Kidney capillary endothelial cell (primary cell): Measurements from ENCODE around the gene MORN3.
"Not testable (repeated sequence)": the region's sequence is repeated elsewhere in the genome, so short reads cannot be mapped to it uniquely, and the experiment has no call there.

Experiments used
- DNase-seq: peaks from one replicate; pipeline ENCODE4 v3.0.0-alpha.2; 2018; ENCODE audit warnings: low spot score

The MORN3 gene

GRCh38 chr12:121638298-121639202, 30.9 kb downstream of the MORN3 start:
- DNase-seq = no peak

- DNase-seq = no peak
These were observed 32.1 kb downstream of the MORN3 start for GRCh38 chr12:121637231-121637914.

DNA sequence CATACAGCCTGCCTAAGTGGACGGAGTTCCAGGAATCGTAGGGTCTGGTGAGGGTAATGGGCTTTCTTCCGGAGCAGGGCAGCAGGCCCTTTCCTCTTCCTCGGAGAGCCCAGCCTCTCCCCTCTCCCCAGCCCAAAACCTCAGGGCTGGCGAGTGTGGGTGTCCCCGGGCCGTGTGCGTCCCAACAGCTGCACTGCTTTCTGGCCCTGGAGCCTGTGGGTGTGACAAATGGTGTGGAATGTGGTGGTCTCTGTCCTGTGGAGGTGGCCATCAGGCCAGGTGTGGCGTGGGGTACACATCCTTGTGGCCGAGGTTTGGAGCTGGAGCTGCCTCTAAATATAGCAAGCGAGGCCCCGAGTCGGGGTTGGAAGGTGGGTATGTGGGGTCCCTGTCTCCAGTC, 34.6 kb downstream of the MORN3 start:
- DNase-seq = no peak

DNA sequence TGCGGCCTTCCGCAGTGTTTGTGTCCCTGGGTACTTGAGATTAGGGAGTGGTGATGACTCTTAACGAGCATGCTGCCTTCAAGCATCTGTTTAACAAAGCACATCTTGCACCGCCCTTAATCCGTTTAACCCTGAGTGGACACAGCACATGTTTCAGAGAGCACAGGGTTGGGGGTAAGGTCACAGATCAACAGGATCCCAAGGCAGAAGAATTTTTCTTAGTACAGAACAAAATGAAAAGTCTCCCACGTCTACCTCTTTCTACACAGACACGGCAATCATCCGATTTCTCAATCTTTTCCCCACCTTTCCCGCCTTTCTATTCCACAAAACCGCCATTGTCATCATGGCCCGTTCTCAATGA, 35.6 kb downstream of the MORN3 start:
- not testable (repeated sequence) for DNase-seq

DNA sequence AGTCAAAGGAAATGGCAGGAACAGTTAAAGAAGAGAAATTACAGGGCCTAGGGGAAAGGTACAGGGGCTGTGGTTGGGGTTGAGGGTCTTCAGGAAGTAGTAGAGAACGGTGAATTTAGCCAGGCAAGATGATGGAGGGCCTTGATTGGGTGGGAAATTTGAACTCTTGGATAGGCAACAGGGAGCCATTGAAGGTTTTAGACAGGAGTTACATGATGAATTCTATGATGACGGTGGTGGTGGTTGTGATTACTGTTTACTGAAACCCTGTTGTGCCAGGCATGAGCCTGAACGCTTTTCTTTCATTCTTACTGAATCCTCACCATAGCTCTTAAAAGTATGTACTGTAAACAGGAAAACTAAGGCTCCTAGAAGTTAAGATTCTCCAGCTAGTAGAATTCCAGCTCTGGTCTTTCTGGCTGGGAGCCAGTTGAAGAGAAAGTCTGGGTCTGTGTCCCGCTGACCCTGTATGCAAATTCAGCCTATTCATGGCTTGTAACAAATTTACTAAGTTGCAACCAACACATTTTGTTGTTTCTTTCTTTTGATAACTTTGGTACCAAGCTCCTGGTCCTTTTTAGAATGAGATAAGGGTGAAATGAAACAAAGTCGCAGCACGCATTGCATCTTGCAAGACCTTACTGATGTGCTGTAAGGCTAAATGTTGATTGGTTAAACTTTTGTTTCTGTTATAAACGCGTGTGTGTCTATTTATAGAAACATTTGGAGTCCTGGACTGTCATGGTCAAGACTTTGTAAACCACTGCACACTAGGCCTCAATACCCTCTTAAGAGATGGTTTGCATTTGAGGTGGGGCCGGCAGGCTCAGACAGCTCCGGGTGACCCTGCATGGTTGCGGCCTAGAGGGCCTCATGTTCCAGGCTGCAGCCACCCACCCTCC, 37.1 kb downstream of the MORN3 start:
- no peak for DNase-seq

DNA sequence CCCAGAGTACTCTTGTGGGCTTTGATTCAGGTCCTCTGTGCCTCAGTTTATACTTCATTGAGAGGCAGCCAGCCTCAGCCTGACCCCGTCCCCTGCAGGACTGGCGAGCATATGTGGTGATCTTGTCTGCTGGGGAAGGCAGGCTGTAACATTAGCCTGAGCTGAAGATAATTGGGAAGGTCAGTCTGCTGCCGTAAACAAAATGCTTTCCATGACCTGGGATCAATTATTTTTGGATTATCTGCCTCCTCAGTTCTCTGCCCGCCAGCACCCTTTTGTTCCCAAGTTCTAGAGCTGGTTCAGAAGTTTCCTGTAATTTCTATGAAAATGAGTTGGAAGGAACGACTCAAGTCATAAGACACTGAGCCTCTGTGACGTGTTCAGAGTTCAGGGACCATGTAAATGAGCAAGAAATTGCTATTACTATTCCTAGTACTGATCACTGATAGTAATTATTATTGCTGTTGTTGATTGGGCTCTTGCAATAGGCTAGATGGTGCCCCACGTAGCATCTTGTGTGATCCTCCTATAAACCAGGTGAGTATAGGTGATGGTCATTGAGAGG, 38.6 kb downstream of the MORN3 start:
- DNase-seq = no peak

GRCh38 chr12:121628536-121628935, 40.9 kb downstream of the MORN3 start:
- no peak for DNase-seq

GRCh38 chr12:121628037-121628436, 41.4 kb downstream of the MORN3 start:
- no peak for DNase-seq

- peak; percentile 51 for DNase-seq
These were observed 42.4 kb downstream of the MORN3 start for GRCh38 chr12:121626853-121627640.

- peak; percentile 92 for DNase-seq
These were observed 43.2 kb downstream of the MORN3 start, which contains the start of gene ORAI1 for GRCh38 chr12:121626087-121626852. Gene ORAI1 (plus strand): TSS chr12:121626530.

DNA sequence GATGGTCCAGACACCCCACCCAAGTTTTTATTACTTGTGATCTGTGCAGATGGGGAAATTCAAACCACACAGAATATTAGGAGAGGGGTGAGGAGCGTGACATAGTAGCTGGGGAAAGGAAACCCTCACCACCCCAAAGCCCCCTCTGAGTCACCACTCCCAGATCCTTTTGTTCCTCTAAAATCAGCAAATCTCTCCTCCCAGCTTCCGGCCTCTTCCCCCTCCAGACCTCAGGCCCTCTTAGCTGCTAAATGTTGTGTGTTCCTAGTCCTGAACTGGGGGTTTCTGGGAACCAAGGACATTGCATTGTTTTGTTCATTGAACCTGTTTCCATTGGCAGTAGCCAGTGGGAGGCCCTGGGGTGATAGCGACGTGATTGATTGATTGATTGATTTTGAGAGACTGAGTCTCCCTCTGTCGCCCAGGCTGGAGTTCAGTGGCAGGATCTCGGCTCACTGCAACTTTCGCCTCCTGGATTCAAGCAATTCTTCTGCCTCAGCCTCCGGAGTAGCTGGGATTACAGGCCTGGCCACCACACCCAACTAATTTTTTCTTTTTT, 49.0 kb downstream of the MORN3 start:
- no peak for DNase-seq

DNA sequence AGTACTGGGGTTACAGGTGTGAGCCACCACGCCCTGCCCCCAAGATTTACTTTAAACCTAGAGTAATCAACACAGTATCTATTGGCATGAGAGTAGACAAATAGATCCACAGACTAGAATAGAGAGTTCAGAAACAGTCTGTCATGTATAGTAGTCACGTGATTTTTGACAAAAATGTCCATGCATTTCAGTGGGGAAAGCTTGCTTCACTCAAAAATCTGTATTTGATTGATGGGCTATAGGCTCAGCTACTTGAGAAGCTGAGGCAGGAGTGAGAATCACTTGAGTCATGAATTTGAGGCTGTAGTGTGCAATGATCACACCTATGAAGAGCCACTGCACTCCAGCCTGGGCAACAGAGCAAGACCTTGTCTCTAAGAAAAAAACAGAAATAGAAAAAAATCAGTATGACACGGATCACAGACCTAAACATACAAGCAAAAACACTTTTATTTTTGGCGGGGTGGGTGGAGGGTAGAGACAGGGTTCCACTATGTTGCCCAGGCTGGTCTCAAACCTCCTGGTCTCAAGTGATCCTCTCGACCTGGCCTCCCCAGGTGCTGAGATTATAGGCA, 50.7 kb downstream of the MORN3 start:
- DNase-seq = no peak

GRCh38 chr12:121614872-121615467, 54.5 kb downstream of the MORN3 start:
- no peak for DNase-seq

DNA sequence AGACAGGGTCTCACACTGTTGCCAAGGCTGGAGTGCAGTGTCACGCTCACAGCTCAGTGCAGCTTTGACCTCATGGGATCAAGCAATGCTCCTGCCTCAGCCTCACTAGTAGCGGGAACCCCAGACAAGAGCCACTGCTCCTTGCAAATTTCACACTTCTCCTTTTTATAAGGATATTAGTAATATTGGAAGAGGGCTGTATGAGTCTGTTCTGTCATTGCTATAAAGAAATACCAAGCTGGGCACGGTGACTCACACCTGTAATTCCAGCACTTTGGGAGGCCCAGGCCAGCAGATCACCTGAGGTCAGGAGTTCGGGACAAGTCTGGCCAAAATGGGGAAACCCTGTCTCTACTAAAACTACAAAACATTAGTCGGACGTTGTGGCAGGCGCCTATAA, 56.0 kb downstream of the MORN3 start:
- no peak for DNase-seq

GRCh38 chr12:121611306-121611705, 58.1 kb downstream of the MORN3 start:
- DNase-seq = no peak

DNA sequence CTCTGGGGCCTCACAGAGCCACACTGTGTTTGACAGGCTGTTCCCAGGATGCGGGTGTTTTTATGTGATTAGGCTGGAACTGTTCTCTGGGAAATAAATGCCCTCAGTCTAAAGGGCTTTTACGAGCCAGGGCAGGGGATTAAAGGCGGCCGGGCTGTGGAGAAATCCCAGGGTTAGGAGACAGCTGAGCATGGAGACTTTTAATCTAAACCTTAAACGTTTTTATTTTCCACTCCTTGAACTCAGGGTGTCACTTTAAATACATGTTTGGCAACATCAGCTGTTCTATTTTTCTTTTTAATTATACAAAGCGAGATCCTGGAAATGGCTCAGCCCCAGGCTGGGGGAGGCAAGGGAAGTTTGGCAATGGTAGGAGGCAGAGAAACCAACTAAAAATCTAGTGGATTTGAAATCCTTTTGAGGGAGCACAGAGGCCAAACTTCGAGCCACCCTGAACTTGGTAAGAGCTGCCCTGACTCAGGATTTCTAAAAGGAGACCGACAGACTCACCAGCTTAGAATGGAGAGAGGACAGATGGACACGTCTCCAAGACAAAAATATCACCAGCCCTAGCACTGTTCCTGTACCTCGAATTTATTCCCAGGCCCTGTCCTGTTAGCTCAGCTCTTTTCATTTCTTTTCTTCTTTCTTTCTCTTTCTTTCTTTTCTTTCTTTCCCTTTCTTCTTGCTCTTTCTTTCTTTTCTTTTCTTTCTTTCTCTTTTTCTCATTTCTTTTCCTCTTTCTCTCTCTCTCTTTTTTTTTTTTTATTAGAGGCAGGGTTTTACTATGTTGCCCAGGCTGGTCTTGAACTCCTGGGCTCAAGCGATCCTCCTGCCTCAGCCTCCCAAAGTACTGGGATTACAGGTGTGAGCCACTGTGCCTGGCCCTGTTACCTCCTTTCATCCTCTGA, 59.0 kb downstream of the MORN3 start:
- no peak for DNase-seq

- no peak for DNase-seq
These were observed 61.2 kb downstream of the MORN3 start for GRCh38 chr12:121608301-121608700.

GRCh38 chr12:121603581-121603980, 65.9 kb downstream of the MORN3 start:
- DNase-seq = no peak
